Stimulated activated CD8-positive, alpha-beta memory T cell treated with anti-CD3 and anti-CD28 coated beads, Interleukin-4, amount 100 ng/mL, for 48 hours (primary cell): Measurements from ENCODE around the gene SMDT1.
"Not testable (repeated sequence)": the region's sequence is repeated elsewhere in the genome, so short reads cannot be mapped to it uniquely, and the experiment has no call there.

Source experiments
- DNase-seq: peaks from one replicate; pipeline ENCODE4 v3.0.0-alpha.2; 2020

Gene SMDT1

GRCh38 chr22:42070517-42071422 lies 8.7 kb upstream of the SMDT1 start, which contains the start of gene NAGA:
Gene NAGA, minus strand, starts transcription at chr22:42070812. Its CDS starts 515 bp downstream, at chr22:42070297.
- peak; percentile 95 for DNase-seq

- not testable (repeated sequence) for DNase-seq
Measured at GRCh38 chr22:42071508-42071907, 8.0 kb upstream of the SMDT1 start.

- DNase-seq: no peak
Measured at GRCh38 chr22:42072606-42073330, 6.7 kb upstream of the SMDT1 start.

GRCh38 chr22:42073621-42074041 lies 5.9 kb upstream of the SMDT1 start:
- DNase-seq: no peak

GRCh38 chr22:42074132-42074811 lies 5.2 kb upstream of the SMDT1 start, which contains the start of gene PHETA2:
Gene PHETA2, plus strand, starts transcription at chr22:42074248. Its CDS starts 3,046 bp downstream, at chr22:42077294.
- DNase-seq: peak; percentile 69

- no peak for DNase-seq
Measured at GRCh38 chr22:42074846-42075676, 4.4 kb upstream of the SMDT1 start.

GRCh38 chr22:42076764-42077485 lies 2.6 kb upstream of the SMDT1 start:
- no peak for DNase-seq

- DNase-seq: no peak
Measured at GRCh38 chr22:42077486-42078125, 1.9 kb upstream of the SMDT1 start.

- no peak for DNase-seq
Measured at GRCh38 chr22:42078469-42079318, 806 bp upstream of the SMDT1 start.

GRCh38 chr22:42080287-42080686 lies 787 bp downstream of the SMDT1 start:
- DNase-seq: no peak

- no peak for DNase-seq
Measured at GRCh38 chr22:42083119-42083518, 3.6 kb downstream of the SMDT1 start.

- DNase-seq: no peak
Measured at GRCh38 chr22:42084874-42085273, 5.4 kb downstream of the SMDT1 start.

- no peak for DNase-seq
Measured at GRCh38 chr22:42086051-42086450, 6.6 kb downstream of the SMDT1 start.

GRCh38 chr22:42090596-42091454 lies 11.3 kb downstream of the SMDT1 start, which contains the start of gene NDUFA6:
Gene NDUFA6, minus strand, starts transcription at chr22:42090772. Its CDS starts 28 bp downstream, at chr22:42090744.
- peak; percentile 98 for DNase-seq

GRCh38 chr22:42091455-42091782 lies 11.9 kb downstream of the SMDT1 start:
- DNase-seq: no peak

GRCh38 chr22:42101199-42101598 lies 21.7 kb downstream of the SMDT1 start:
- DNase-seq: no peak

- DNase-seq: not testable (repeated sequence)
Measured at GRCh38 chr22:42104332-42104860, 24.9 kb downstream of the SMDT1 start.

GRCh38 chr22:42108848-42109247 lies 29.3 kb downstream of the SMDT1 start:
- DNase-seq: no peak

GRCh38 chr22:42111798-42112197 lies 32.3 kb downstream of the SMDT1 start:
- no peak for DNase-seq
